Activated CD8-positive, alpha-beta memory T cell treated with anti-CD3 and anti-CD28 coated beads for 4 hours (primary cell): ENCODE results near the gene ENO1.
"Not testable (repeated sequence)": the region's sequence is repeated elsewhere in the genome, so short reads cannot be mapped to it uniquely, and the experiment has no call there.

ENCODE experiments used
- DNase-seq, 2 donors: peaks; one replicate each; pipeline ENCODE4 v3.0.0-alpha.2; 2020; ENCODE audit warnings: low read depth in 2 of 2

The ENO1 gene

GRCh38 chr1:8845104-8846097 is 33.1 kb downstream of the ENO1 start:
- DNase-seq, result no peak

- DNase-seq, result no peak
Observed at GRCh38 chr1:8844501-8845006, 33.9 kb downstream of the ENO1 start.

GRCh38 chr1:8841395-8841794 is 37.1 kb downstream of the ENO1 start:
- DNase-seq, result no peak

GRCh38 chr1:8839990-8840389 is 38.5 kb downstream of the ENO1 start:
- no peak for DNase-seq

GRCh38 chr1:8835941-8836643 is 42.4 kb downstream of the ENO1 start:
- DNase-seq, result no peak

GRCh38 chr1:8831340-8831739 is 47.1 kb downstream of the ENO1 start:
- DNase-seq, result no peak

GRCh38 chr1:8830732-8831131 is 47.8 kb downstream of the ENO1 start:
- DNase-seq, result not testable (repeated sequence)

- DNase-seq, result no peak
Observed at GRCh38 chr1:8825985-8826481, 52.5 kb downstream of the ENO1 start.

GRCh38 chr1:8823295-8823664 is 55.2 kb downstream of the ENO1 start:
- no peak for DNase-seq

GRCh38 chr1:8822373-8823294 is 55.9 kb downstream of the ENO1 start:
- DNase-seq, result no peak

- DNase-seq, result no peak
Observed at GRCh38 chr1:8821084-8821483, 57.4 kb downstream of the ENO1 start.

- not testable (repeated sequence) for DNase-seq
Observed at GRCh38 chr1:8818789-8819188, 59.7 kb downstream of the ENO1 start.

GRCh38 chr1:8818325-8818775 is 60.1 kb downstream of the ENO1 start:
- no peak for DNase-seq

- DNase-seq, result peak; percentile 90
Observed at GRCh38 chr1:8817412-8818324, 60.8 kb downstream of the ENO1 start, which contains the start of gene RERE. TSS of gene RERE (minus strand) at chr1:8817640.

- peak in 1 of 2 donors; percentile 2 for DNase-seq
Observed at GRCh38 chr1:8816831-8817411, 61.6 kb downstream of the ENO1 start.

GRCh38 chr1:8816264-8816663 is 62.2 kb downstream of the ENO1 start:
- DNase-seq, result no peak

GRCh38 chr1:8815582-8816151 is 62.8 kb downstream of the ENO1 start:
- no peak for DNase-seq

- DNase-seq, result no peak
Observed at GRCh38 chr1:8814865-8815264, 63.6 kb downstream of the ENO1 start.

GRCh38 chr1:8813991-8814390 is 64.5 kb downstream of the ENO1 start:
- DNase-seq, result no peak
